ENCODE measurements around the gene KCNK7. TPM values are rescaled to one million over a fixed set of nuclear protein-coding genes. Genes with fewer than 3 reads are reported as not detected.
A peak's percentile ranks its signal among the peaks of the same experiment; 100 is the strongest.

The KCNK7 gene
- total RNA-seq, 1 experiment from 2014 or later, result 1.4 TPM

DNA sequence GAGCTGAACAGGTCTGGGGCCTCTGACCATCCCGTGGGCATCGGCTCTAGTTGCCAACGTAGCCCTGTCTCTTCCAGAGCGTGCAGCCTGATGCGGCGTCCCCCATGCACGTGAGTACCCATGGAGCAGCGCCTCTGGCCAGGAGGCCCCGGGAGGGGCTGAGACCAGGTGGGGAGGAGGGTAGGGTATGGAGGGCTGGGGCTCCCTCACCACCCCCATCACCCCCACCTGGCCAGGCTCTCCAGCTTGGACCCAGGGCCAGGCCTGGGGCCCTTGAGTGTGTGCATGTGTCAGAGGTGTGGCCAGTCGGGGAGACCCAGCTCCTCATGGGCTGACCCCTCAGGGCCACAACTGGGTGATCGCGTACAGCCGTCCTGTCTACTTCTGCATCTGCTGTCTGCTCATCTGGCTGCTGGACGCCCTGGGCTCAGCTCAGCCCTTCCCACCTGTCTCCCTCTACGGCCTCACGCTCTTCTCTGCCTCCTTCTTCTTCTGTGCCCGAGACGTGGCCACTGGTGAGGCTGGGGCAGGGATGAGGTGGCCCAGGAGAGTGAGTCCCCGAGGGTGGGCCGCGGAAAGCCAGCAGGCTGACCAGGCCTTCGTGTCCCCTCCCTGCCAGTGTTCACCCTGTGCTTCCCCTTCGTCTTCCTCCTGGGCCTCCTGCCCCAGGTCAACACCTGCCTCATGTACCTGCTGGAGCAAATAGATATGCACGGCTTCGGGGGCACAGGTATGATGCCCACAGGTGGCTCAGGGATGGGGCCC is 28.4 kb upstream of the KCNK7 start:
- TF ChIP-seq, protein P1, sequence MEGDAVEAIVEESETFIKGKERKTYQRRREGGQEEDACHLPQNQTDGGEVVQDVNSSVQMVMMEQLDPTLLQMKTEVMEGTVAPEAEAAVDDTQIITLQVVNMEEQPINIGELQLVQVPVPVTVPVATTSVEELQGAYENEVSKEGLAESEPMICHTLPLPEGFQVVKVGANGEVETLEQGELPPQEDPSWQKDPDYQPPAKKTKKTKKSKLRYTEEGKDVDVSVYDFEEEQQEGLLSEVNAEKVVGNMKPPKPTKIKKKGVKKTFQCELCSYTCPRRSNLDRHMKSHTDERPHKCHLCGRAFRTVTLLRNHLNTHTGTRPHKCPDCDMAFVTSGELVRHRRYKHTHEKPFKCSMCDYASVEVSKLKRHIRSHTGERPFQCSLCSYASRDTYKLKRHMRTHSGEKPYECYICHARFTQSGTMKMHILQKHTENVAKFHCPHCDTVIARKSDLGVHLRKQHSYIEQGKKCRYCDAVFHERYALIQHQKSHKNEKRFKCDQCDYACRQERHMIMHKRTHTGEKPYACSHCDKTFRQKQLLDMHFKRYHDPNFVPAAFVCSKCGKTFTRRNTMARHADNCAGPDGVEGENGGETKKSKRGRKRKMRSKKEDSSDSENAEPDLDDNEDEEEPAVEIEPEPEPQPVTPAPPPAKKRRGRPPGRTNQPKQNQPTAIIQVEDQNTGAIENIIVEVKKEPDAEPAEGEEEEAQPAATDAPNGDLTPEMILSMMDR (IDR thresholded peaks at IDR 0.05; ENCODE audit: unreplicated experiment), result no peak
- H3K4me1 Mint-ChIP-seq (ENCODE audit: low read depth, unreplicated experiment), result no peaks in the 10 kb centered on the region
- DNase-seq, result no peak
- no TSS peak for BruUV-seq (replicated peaks)
- intact Hi-C loops (cut with micrococcal nuclease; ENCODE audit: unreplicated experiment), result no loop called here
- no peak overlapping the region for H3K27ac Mint-ChIP-seq (ENCODE audit: unreplicated experiment)
- no peaks in the 10 kb centered on the region for H3K27me3 Mint-ChIP-seq (ENCODE audit: unreplicated experiment)
- H3K9me3 Mint-ChIP-seq (ENCODE audit: low read depth, unreplicated experiment), result no peaks in the 10 kb centered on the region
- CTCF ChIA-PET, result interaction anchor here (1.1 kb wide), 1 partner anchor 28 kb away, joined by 3 read pairs; no protein-coding TSS in a partner anchor
- peaks cover 46% of the 10 kb centered on the region for H3K36me3 Mint-ChIP-seq (ENCODE audit: insufficient read depth, unreplicated experiment)
- no peak overlapping the region for H3K4me3 Mint-ChIP-seq (ENCODE audit: low read depth, unreplicated experiment)

DNA sequence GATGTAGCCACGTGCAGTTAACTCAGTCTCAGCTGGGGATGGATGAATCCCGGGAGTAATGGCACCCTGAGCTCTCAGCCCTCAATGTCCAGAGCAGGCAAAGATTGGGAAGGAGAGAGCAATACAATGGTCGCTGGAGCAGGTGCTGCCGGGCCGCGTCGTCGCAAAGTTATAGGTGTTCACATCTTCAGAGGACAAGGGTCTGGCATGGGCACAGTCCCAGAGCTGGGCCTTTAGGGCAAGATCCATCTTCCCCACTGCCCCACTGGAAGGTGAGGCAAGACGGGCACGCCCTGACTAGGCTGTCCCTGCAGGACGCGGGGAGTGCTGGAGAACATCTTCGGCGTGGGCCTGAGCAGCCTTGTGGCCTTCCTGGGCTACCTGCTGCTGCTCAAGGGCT is 27.6 kb upstream of the KCNK7 start:
- H3K9me3 Mint-ChIP-seq (ENCODE audit: low read depth, unreplicated experiment), result no peaks in the 10 kb centered on the region
- H3K27ac Mint-ChIP-seq (ENCODE audit: unreplicated experiment), result no peak overlapping the region
- intact Hi-C loops (cut with micrococcal nuclease; ENCODE audit: unreplicated experiment), result no loop called here
- DNase-seq, result no peak
- H3K4me1 Mint-ChIP-seq (ENCODE audit: low read depth, unreplicated experiment), result no peaks in the 10 kb centered on the region
- no TSS peak for BruUV-seq (replicated peaks)
- no peak overlapping the region for H3K4me3 Mint-ChIP-seq (ENCODE audit: low read depth, unreplicated experiment)
- H3K36me3 Mint-ChIP-seq (ENCODE audit: insufficient read depth, unreplicated experiment), result peaks cover 50% of the 10 kb centered on the region
- CTCF ChIA-PET, result interaction anchor here (1.1 kb wide), 1 partner anchor 29 kb away, joined by 3 read pairs; no protein-coding TSS in a partner anchor
- H3K27me3 Mint-ChIP-seq (ENCODE audit: unreplicated experiment), result no peaks in the 10 kb centered on the region
- TF ChIP-seq, protein P1 (IDR thresholded peaks at IDR 0.05; ENCODE audit: unreplicated experiment), result no peak

DNA sequence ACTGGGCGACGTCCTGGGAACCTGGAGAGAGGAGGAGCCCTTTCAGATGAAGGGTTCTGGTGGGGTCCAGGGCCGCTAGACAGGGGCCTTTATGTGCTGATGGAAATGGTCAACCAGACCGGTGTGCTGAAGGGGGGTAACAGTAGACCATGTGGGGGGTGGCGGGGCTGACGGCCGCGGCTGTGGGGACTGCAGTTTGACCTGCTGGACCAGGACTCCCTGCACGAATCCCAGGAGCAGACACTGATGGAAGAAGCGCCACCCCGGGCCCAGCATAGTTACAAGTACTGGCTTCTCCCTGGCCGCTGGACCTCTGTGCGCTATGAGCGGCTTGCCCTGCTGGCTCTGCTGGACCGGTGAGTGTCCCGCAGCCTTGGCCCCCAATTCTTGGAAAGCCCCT is 26.4 kb upstream of the KCNK7 start:
- CTCF ChIA-PET, result no interaction called here
- Mint-ChIP-seq H3K4me3 (ENCODE audit: low read depth, unreplicated experiment) (no peak overlapping the region), H3K4me1 (ENCODE audit: low read depth, unreplicated experiment) (peaks cover 1% of the 10 kb centered on the region), H3K9me3 (ENCODE audit: low read depth, unreplicated experiment) (no peaks in the 10 kb centered on the region), H3K27ac (ENCODE audit: unreplicated experiment) (peak overlapping the region; percentile 34), H3K36me3 (ENCODE audit: insufficient read depth, unreplicated experiment) (peaks cover 56% of the 10 kb centered on the region), H3K27me3 (ENCODE audit: unreplicated experiment) (no peaks in the 10 kb centered on the region)
- TF ChIP-seq, protein P1 (IDR thresholded peaks at IDR 0.05; ENCODE audit: unreplicated experiment), result no peak
- BruUV-seq (replicated peaks), result no TSS peak
- DNase-seq, result no peak
- intact Hi-C loops (cut with micrococcal nuclease; ENCODE audit: unreplicated experiment), result no loop called here

DNA sequence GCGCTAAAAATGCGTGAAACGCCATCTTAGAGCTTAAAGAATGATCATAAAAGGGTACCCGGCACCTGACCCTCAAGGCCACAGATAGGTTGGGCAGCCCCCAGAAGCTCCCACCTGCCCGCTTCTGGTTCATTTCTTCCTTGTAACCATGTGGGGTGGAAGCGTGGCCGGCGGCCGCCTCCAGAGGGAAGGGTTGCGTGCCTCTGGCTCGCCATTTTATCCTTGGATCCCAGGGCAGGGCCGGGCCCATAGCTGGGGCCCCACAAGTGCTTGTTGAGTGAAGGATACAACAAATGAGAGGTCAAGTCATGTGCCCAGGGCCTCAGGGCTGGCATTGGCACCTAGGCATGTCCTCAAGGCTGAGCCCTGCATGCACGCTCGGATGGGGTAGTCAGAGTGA is 25.9 kb upstream of the KCNK7 start:
- TF ChIP-seq, protein P1 (IDR thresholded peaks at IDR 0.05; ENCODE audit: unreplicated experiment), result no peak
- intact Hi-C loops (cut with micrococcal nuclease; ENCODE audit: unreplicated experiment), result no loop called here
- Mint-ChIP-seq H3K27me3 (ENCODE audit: unreplicated experiment) (no peaks in the 10 kb centered on the region), H3K4me1 (ENCODE audit: low read depth, unreplicated experiment) (peaks cover 7% of the 10 kb centered on the region), H3K36me3 (ENCODE audit: insufficient read depth, unreplicated experiment) (peaks cover 56% of the 10 kb centered on the region), H3K4me3 (ENCODE audit: low read depth, unreplicated experiment) (no peak overlapping the region), H3K27ac (ENCODE audit: unreplicated experiment) (peak overlapping the region; percentile 34), H3K9me3 (ENCODE audit: low read depth, unreplicated experiment) (no peaks in the 10 kb centered on the region)
- no TSS peak for BruUV-seq (replicated peaks)
- CTCF ChIA-PET, result no interaction called here
- DNase-seq, result no peak
